Islet precursor cell (in vitro differentiated cells): ENCODE data around the gene NUP188.
"Not testable (repeated sequence)": the region's sequence is repeated elsewhere in the genome, so short reads cannot be mapped to it uniquely, and the experiment has no call there.

Experiments
- DNase-seq: peaks from one replicate; pipeline ENCODE4 v3.0.0-alpha.2; 2018

The NUP188 gene

DNA sequence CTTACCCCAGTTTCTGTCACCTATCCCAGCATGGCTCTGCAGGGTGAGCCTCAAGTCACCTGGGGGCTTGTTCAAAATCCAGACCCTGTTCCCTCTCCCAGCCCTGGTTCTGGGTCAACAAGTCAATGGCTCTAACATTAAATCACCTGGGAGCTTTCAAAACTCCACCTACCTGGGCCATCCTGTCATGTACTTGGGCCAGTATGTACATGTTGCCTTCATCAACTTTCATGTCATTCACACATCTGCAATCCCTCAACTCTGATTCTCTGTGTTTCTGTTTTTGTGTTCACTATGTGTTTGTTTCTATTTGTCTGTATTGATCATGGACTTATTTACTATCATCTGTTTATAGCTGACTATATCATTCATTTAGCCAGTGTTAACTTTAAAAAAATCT lies 82.7 kb downstream of the NUP188 start:
- DNase-seq, result no peak

DNA sequence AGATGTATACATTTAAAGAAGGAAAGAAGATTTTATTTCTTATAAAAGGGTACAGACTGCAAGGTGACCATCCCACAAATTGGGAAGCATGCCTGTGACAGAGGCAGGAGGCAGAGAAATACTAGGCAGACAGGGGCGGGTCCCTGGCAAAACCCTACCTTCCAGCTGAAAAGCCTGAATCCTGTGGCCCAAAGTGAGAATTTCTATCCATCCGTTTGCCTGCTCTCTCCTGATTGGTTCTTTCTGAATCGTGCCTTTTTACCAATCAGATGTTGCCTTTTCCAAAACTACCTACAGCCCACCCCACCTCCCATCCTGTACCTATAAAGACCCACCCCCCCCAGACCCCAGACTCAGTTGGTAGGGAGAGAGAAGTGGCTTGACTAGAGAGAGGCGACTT lies 84.0 kb downstream of the NUP188 start:
- no peak for DNase-seq

DNA sequence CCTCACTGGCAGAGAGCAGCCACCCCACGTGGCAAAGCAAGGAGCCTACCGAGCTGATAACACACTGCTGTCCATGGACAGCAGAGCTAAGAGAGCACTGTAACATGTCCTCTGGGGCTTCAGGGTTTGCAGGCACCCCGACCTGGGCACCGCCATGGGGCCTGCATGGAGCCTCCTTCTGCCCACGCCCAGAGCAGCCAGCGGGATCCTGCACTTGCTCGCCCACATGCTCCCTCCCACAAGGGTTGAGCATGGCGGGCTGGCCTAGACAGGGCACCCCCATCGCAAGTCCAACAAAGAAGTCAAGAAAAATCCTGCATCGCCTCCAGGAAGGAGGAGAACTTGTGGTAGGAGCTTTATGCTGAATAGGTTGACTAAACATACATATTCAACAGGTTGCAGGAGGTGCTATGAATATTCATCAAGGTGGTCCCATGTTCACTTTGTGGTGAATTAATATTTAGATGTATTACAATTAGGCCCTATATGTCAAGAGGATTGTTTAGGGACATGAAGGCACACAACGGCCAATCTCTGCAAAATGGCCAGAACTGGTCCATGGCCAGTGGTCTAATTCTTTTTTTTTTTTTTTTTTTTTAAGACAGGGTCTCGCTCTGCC lies 85.2 kb downstream of the NUP188 start:
- no peak for DNase-seq

DNA sequence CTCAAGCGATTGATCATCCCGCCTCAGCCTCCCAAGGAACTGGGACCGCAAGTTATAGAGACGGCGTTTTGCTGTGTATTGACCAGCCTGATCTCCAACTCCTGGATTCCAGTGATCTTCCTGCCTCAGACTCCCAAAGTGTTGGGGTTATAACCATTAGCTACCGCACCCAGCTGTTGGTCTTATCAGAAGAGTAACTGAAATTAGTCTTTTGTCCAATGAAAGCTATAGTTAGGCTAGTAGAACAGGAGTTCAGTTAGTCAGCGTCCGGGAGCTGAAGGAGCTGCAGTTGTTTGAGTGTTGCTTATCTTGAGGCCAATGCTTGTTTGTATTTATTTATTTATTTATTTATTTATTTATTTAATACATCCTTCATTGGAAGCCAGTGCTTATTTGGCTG lies 85.7 kb downstream of the NUP188 start:
- no peak for DNase-seq

DNA sequence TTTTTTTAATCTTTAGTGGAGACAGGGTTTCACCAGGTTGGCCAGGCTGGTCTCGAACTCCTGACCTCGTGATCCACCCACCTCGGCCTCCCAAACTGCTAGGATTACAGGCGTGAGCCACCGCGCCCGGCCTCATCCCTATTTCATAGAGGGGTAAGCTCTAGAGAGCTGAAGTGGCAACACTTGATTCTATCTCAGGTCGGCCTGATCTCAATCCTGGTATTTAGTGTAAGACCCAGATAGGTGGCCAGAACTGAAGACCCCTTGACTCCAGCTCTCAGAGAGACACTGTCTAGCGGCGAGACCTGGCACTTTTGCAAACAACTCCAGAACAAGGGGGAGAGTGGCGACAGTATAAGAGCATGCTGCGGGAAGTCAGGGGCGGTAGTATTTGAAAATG lies 88.3 kb downstream of the NUP188 start:
- DNase-seq, result not testable (repeated sequence)

DNA sequence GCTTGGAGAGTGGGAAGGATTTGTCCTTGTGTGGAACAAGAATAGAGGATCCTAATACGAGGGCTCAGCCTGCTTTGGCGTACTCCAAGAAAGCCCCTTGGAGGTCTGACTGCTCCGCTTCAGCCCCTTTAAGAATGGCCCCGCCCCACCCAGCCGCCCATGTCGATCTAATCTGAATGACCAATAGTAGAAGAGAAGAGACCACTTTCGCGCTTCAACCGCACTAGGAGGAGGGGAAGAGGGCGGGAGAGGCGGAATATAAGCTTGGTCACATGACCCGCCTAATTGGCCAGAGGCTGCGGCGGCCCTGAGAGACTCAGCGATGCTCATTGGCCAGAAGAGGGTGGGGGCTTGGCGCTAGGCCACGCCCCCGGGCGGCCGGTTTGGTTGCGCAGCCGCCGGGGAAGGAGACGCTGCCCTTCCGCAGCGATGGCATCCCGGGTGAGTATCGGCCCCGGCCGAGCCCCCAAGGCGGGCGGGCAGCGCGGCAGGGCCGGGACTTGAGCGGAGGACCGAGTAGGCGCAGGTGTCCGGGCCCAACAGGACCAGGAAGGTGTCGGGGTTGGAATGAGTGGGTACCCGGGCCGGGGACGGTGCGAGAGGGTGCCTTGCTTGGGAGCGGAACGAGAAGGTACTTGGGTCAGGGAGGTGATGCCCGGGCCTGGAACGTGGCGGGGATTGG lies 88.9 kb downstream of the NUP188 start, which contains the start of gene MIGA2:
Gene MIGA2 (plus strand): TSS at position 386 of the 682 bp plus-strand sequence. CDS start 3,969 bp downstream, outside the sequence.
- peak; percentile 99 for DNase-seq

DNA sequence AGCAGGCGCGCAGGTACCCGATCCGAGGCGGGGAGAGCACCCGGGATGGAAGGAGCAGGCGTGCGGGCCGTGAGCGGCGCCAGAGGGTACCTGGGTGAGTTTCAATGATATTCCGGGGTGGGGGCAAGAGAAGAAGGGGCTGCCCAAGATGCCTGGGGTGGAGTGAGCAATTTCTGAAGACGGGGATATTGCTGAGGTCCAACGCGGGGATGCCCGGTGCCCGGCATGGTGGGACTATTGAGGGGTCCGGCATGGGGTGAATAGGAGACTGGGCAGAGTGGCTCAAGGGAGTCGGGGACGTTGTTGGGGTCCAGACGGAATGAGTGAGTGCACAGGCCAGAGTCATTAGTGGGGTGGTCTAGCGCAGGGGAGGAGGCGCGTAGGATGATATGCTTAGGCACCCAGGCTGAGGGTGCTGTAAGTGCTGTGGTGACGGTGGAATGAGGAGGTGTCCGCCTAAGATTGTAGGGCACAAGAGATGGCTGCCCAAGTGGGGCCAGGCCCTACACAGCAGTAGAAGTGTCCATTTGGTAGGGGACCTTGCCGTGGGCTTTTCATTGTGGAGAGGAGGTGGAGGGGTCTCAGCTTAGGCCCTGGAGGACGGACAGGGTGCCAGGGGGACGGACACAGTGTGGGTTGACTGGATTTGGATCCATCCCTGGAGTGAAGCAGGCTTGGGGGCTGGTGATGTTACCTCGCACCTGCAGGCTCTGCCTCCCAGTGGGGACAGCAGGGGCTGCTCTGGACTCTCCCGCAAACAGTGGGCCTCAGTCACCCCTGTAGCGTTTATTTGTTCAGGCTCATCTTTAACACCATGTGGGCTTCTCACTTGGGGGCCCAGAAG lies 89.6 kb downstream of the NUP188 start:
- no peak for DNase-seq

DNA sequence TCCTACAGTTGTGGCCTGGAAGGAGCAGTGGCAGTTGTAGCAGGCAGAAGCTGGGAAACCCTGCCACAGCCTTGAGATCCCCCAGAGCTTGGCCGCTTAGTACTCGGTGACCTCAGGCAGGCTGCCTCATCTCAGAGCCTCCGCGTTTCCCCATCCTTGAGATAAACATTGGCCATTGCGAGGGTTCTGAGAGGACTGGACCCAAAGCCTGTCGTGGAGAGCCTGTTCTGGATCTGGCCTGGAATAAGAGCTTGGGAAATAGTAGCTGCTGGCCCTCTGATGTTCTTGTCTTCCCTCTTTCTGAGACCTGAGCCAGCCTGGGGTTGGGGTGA lies 90.2 kb downstream of the NUP188 start:
- no peak for DNase-seq

DNA sequence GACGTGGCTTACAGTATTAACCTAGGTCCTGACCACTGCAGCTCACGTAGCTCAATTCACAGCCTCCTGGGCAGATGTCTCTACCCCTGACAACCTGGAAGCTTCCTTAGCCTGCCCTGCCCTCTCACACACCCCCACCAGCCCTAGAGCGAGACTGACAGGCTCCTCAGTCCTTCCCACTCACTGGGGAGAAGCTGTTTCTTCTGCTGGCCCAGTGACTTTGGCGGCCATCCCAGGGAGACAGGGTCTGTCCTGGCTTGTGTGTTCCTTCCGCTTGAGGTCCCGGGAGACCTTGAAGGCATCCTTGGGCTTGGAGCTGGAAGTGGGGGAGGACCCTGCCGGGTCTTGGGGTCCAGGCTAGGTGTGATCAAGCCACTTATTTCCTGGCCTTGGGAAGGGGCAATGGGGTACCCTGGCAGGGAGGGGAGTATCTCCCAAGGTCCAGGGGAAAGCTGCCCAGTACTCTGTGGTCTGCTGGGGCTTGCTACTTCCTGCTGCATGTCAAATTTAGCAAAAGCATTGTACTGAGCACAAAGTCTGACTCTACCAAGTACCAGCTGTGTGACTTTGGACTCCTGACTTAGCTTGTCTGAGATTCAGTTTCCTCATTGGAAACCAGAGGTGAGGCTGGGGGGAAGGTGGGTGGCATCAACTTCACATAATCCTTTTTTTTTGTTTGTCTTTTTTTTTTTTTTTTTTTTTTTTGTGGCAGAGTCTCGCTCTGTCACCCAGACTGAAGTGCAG lies 90.8 kb downstream of the NUP188 start:
- no peak for DNase-seq

DNA sequence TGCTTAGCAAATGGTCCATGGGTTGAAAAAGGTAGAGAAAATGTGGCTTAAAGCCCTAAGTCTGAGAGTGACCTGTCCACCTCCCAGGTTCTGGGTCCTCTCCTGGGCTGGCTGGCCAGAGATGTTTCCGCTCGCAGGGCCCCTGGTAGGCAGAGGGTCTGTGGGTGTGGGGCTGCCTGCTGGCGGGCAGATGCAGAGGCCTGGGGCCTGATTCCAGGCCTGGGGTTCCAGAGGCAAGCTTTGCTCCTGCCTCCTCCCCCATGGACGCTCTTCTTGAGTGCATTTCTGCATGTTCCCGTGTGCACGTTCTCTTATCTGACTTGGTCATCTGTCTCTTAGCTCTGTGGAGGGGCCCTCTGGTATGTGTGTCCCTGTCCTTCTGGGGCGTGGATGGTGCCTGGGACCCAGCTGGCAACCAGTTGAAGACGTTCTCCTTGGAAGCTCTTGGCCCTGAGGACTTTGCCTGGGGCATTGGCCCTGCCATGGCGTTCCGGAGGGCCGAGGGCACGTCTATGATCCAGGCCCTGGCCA lies 92.7 kb downstream of the NUP188 start:
- no peak for DNase-seq

DNA sequence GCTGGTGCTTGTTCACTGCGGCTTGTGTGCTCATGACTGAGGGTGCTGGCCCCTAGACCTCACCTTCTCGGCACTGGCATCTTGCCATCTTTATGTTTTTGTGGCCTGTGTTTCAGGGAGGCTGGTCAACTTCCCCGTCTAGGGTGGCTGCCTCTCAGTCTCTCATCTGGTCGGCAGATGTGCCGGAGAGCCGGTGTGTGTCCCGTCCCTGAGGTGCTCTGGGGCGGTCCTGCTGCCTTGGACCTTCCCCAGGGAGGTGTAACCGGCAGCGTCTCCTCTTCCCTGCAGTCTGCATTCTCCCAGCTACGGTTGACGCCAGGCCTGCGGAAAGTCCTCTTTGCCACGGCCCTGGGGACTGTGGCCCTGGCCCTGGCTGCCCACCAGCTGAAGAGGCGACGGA lies 94.5 kb downstream of the NUP188 start:
- DNase-seq, result no peak

DNA sequence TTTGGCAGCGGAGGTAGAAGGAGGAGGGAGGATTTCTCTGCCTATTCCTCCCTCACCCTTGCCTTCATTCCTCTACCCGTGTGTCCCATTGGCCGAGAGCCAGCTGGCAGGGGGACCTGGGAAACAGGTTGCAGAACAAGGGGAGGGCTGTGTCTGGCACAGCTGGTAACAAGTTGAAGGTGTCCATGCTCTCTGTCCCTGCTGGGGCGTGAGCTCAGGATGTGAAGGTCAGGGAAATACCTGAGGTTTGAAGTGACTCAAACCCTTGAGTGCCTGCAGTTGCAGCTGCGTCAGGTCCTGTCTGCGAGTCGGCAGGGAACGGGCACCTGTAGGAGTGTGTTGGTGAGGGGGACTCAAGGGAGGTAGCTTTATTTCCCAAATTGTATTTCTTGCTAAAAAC lies 105.1 kb downstream of the NUP188 start:
- no peak for DNase-seq

DNA sequence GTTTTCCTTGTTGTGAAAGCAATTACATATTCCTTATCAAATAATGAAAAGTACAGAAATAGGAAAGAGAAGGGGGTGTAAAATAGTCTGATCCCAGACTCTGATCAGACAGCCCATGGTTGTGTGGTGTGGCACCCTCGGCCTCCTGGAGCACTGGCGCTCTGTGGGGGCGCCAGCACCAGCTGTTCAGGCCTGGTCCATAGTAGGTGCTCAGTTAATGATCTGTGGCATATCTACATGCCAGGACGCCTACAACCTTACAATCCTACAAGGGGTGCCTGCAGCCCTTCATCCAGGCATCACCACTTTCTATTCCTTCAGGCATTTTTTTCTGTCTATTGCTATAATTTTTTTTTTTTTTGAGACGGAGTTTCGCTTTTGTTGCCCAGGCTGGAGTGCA lies 105.5 kb downstream of the NUP188 start:
- no peak for DNase-seq

DNA sequence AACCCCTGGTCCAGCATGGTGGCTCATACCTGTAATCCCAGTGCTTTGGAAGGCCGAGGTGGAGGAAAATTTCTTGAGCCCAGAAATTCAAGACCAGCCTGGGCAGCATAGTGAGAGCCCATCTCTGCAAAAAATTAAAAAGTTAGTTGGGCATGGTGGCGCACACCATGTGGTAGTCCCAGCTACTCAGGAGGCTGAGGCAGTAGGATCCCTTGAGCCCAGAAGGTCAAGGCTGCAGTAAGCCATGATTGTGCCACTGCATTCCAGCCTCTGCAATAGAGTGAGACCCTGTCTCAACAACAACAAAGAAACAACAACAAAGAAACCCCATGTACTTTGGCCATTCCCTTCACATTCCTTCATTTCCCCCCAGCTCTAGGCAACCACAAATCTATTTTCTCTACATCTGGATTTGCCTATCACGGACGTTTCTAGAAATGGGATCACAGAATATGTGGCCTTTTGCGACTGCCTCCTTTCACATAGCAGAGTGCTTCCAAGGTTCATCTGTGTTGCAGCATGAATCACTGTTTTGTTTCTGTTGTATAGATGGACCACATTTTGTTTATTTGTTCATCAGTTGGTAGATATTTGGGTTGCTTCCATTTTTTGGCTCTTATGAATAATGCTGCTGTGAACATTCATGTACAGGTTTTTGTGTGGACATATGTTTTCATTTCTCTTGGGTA lies 106.8 kb downstream of the NUP188 start:
- DNase-seq, result no peak
